COLO829 (cell line): Measurements from ENCODE around the gene SCYL3.
"Not testable (repeated sequence)": the region's sequence is repeated elsewhere in the genome, so short reads cannot be mapped to it uniquely, and the experiment has no call there.

ENCODE experiments used
- DNase-seq: peaks from one replicate; pipeline ENCODE4 v3.0.0; 2012; ENCODE audit warnings: low spot score

SCYL3 gene

DNA sequence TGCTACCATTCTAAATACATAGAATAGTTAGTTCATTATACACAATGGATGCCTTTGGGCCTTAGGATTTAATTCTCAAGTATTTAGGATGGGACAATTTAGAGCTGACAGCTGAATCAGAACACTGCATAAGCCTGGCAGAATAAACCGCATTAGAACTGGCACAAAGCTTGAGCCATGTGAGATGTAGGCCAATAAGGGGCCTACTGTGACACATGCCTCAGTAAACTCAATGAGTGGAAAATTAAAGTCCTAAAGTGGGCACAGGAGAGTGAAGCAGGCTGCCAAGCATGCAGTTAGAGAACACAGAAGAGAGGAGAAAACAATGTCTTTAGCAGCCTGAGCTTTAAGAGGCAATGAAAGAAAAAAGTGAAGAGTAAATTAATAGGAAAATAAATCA is 24.3 kb downstream of the SCYL3 start:
- no peak for DNase-seq

DNA sequence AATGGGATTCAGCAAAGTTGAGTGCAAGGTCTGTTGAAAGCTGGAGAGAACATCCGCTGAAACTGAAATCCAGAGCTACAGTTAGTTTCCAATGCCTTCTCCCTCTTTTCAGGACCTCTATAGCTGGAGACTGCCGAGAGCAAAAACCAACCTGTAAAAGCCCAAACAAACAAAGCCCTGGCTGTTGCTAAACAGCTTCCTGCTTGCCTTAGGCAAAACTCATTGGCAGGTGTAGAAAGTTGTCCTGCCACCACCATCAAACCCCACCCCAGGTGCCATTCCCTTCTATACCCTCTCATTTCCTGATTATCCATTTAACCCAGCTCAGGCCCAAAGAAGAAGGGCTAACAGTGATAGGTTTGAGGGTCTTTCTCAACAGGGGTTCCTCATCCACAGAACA is 24.7 kb downstream of the SCYL3 start:
- no peak for DNase-seq

DNA sequence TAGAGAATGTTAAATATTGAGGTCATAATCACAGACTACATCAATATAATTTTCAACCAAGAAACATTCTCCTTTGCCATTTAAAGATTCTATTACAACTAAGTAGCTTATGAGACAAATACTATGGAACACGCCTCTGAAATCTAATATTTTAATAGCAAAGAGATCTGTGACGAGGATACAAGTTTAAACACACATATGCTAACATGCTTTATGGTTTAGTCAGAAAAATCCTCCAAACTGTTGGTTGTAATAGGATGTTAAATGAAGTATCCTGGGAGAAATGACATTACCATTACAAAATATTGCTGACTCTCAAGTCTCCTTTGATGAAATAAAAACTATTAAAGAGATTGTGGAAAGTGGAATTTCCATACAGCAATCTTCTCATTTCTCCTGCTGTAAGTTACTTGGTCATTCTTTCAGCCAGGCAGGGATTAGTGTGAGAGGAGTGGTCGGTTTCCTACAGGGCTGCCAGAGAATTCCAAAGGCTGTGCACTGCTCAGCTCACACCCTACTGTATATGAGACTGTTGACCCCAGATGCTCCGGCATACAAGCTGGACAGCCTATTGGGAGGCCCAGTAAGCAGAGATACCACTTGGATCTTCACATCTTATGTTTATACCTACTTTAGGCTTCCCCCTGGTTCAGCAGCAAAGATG is 26.6 kb downstream of the SCYL3 start:
- DNase-seq = no peak

DNA sequence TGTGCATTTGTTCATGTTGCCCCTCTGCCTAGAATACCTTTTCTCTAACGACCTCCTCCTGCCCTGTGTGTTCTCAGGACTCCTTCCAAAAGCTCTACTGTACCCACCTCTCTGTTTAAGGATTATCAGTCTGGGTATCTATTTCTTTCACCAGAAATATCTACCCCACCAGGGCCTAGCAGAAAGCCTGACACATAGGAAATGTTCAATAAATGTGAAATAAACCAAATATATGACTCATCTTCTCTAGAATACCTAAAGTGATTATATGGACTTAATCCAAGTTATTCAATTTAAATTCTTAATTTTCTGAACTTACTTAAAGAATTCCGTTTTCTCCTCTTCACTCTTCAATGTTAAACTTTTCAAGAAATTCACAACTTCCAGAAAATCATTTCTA is 27.1 kb downstream of the SCYL3 start:
- no peak for DNase-seq

DNA sequence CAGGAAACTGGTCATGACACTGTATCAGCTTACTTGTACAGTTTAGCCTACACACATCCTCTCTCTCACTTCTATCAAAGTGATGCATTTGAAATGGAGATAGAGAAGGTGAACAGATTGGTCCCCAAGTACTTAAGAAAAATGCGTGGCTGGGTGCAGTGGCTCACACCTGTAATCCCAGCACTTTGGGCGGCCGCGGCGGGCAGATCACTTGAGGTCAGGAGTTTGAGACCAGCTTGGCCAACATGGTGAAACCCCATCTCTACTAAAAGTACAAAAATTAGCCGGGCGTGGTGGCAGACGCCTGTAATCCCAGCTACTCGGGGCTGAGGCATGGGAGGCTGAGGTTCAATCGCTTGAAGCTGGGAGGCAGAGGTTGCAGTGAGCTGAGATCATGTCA is 29.2 kb downstream of the SCYL3 start:
- not testable (repeated sequence) for DNase-seq

DNA sequence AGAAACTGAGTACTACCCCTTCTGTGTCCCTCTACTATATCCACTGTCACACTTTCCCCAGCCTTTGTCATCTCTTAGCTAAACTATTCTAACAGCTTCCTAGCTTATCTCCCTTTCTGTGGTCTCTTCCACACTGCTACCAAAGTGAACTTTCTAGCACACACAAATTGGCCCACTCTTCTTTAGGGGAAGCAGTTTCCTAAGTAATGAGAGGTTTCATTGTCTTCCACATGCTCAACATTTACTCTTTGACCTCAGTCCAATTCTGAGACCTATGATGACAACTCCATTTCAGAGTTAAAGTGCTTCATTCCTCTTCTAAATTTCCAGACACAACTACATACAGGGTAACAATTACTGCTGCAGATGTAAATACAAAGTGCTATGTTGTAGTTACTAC is 32.9 kb downstream of the SCYL3 start:
- no peak for DNase-seq

DNA sequence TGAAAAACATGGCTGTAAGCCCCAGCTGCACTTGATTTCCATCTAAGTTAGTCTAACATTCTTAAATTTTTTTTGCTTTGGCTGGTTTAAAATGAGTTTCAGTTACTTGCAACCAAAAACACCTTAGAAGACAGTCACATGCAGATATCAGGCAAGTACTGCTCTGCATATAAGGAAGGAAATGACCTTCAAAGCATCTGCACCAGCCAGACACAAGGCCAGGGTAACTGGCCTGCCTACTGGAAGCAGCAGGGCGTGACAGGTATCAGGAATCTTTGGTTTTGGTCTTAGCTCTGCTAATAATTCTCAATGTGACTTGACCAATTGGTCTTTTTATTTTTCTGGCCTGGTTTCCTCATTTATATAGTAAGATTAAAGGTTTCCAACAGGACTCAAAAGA is 33.5 kb downstream of the SCYL3 start:
- DNase-seq = no peak

DNA sequence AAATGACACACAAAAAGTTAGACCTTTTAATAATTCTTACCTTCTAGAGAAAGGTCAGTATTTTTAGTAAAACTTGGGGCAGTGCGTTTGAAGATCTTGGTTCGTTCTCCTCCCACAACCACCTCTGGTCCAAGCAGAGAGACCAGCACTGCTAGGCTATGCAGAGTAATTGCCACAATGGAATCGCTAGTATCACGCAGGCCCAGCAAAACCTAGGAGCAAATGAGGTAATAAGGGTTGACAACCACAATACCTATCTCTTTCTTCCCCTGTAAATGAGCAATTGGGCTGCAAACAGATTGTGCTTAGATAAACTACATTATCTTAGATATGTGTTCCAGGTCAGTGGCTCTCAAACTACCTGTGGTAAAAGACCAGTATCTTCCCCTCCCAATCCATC is 34.7 kb downstream of the SCYL3 start:
- no peak for DNase-seq

DNA sequence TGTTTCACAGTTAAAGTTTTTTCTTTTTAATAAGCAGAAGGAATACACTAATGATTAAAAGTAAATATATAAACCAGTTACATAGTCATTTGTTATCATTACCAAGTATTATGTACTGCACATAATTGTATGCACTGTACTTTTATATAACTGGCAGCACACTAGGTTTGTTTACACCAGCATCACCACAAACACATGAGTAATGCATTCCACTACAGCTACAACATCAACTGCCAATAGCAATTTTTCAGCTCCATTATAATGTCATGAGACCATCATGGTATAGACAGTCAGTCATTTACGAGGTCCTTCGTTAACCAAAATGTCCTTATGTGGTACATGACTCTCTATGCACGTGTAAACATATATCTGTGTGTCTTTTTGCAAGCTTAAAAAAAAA is 35.2 kb downstream of the SCYL3 start:
- no peak for DNase-seq

DNA sequence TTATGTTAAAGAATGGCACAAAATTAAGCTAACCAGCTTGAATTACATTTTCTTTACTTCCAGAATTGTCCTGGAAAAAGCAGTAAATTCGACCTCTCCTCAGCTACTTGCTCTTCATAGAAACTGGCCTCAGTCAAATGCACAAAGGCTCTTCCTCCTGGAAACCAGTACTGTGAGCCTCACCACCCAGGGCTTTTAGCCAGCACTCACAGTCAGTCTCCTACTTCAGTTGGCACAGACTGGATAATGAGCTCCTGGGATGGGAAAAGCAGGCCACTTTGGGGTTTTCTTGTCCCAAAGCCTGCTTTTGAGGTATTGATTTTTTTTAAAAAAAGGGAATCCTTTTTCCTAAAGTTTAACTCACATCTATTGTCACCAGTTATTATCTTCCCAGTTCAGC is 40.4 kb downstream of the SCYL3 start:
- DNase-seq = no peak

DNA sequence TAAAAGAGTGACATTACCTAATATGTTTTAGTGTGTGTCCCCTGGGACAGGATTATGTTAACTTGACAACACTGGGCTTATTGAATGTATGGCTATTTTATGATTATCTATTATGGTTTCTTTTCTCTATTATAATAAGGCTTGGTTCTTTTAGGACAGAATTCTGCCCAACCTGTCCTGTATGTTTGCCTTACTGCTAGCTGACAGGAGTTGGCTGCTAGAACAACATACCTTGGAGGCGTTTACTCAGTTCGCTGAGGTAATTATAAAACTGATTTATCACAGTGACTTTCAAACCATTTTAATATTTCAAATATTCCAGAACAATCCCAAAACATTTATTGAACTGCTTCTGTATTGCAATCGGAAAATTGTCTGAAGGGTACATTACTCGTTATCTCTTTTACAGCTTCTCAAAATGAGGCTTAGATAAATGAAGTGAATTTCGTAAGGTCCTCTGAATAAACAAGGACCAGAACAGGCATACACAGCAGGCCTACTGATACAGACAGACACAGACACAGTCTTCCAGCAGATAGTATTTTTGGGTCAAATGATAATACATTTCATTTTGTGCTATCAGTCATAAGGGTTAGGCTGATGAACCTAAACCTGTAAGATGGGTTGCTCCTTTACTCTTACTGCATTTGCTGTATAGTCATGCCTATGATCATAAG is 44.2 kb downstream of the SCYL3 start:
- DNase-seq = no peak

DNA sequence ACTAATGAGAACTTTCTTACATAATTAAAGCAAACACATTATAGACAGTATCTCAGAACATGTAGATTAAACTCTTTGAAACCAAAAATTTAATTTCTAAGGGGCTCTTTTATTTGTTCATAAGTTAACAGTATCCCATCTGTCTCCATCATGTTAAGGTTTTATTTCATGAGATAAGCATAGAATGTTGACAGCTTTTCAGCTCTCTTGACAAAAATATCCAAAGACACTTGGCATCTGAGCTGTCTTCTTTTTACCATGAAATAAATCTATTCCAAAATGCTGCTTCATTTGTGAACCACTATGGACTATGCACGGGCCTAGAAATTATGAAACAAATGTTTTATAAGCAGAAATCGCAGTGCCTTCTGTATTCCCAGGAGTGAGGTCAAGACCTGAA is 45.2 kb downstream of the SCYL3 start:
- no peak for DNase-seq

DNA sequence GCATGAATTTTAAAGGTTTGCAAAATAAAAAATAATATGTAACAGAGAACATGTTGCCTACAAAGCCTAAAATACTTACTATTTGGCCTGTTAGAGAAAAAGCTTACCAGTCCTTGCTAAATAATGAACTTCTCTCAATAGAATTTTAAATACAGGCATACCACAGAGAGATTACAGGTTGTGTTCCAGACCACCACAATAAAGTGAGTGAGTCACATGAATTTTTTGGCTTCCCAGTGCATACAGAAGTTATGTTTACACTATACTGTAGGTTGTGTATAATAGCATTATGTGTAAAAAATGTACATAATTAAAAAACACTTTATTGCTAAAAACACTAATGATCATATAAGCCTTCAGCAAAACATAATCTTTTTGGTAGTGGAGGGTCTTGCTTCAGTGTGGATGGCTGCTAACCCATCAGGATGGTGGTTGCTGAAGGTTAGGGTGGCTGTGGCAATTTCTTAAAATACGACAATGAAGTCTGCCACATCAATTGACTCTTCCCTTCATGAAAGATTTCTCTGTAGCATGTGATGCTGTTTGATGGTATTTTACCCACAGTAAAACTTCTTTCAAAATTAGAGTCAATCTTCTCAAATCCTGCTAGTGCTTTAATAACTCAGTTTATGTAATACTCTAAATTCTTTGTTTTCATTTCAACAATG is 48.6 kb downstream of the SCYL3 start:
- DNase-seq = no peak

DNA sequence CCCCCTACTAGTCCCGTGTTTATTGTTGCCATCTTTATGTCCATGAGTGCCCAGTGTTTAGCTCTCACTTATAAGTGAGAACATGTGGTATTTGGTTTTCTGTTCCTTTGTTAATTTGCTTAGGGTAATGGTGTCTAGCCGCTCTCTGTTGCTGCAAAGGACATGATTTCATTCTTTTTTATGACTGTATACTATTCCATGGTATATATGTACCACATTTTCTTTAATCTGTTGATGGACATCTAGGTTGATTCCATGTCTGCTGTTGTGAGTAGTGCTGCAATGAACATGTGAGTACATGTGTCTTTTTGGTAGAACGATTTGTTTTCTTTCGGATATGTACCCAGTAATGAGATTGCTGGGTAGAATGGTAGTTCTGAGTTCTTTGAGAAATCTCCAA is 54.8 kb downstream of the SCYL3 start:
- no peak for DNase-seq

DNA sequence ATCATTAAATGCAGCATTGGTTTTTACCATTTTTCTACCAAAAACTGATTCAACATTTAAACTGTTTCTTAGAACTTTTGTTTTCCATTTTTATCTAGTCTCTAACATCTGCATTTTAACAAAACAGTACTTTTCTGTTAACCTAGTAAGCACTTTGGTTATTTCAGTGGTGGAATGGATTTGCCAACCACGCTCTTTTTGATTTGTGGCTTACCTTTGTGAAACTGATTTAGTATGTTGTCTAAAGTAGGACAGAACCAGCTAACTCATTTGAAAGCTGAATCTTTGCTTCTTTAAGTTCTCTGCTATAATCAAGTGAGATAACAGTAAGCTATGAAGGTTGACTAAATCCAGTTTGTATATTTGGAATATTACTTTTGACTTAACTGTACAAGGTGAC is 57.5 kb downstream of the SCYL3 start:
- no peak for DNase-seq

DNA sequence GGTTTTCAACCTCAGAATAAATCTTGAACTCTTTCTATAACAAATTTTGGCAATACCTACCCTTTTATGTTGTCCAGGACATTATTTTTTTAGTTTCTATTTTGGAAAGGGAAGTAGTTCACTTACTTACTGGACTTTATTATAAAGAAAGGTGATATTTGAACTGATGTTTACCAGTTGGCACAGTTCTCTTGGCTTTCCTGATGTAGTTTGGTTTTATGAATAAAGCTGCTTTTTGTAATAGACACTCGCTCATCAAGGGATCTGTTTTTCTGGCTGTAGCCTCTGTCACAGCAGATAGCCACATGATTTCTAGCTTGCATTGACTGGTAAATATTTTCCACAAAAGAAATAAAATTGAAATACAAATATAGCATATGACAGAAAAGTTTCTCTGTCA is 58.0 kb downstream of the SCYL3 start:
- no peak for DNase-seq

DNA sequence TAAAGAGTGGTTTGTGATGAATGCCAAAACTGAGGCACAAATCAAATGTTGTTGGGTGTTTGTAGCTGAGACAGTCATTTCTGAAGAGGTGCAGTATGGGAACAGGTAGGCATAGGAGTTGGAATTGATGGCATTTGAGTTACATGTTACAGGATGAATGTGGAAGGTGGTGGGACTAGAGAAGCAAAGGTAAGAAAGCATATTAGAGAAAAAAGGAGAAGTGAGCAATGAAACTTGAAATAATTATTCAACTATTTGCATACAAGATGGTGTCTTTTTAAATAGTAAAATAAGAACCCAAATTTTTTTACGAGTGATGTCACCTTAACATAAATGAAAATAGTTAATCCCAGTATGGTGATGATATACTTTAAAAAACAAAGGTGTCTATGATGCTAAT is 58.8 kb downstream of the SCYL3 start:
- DNase-seq = no peak

DNA sequence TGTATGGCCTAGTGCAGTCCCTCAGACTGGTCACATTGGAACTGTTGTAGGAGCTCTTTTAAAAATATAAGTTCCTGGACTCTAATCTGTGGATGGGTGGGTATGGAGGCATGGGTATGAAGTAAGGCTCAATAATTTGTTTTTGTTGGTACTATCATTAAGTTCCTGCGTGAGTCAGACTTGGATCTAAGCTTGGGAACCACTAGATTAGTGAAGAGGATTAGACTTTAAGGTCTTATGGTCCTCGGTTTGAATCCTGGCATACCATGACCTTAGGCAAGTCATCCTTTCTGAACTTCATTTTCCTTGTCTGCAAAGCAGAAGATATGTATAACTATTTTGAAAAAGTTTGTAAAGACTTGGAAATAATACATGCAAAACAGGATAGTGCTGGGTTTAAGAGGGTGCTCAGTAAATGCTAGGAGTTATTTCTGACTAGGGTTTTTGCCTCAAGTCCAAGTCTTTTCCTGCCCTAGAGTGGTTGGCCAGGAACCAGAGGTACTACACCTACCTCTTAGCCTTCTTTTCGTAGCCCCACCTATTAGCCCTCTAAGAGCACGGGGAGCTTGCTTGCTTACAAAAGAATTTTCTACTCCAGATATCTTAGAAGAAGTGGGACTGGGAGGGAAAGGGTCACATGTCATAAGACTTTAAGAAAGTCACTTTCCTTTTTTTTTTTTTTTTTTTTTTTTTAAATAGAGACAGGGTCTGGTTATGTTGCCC is 60.4 kb downstream of the SCYL3 start:
- DNase-seq = no peak

DNA sequence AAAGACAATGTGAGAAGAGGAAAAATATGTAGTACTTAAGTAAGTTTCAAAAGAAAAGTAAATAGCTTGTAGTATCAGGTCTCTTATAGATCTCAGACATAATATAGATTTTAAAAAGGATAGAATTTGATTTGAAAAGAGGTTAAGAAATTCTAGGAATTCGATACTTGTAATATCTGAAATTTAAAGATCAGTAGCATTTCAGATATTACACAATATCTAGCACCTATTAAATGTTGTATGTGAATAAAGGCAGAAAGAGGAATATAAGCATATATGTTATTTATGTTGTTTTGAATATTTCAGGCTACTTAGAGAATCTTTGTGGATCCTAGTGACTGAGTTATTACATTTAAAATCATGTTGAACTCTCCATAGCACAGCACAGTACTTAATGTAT is 64.0 kb downstream of the SCYL3 start:
- DNase-seq = no peak

DNA sequence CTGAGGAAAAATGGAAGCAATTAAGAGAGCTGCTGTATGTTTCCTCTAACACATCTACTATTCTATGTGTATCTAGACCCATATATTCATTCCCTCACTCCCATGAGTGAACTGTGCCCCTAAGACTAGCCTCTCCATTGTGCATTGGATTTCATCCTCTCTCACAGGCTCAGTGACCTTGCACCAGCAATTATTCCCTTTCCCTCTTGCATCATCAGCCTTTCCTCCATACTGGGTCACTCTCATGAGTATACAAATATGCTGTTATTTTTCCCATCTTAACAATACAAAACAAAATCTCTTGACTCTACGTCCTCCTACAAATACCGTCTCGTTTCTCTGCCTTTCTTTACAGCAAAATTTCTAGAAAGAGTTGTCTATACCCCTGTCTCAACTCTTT is 69.5 kb downstream of the SCYL3 start:
- DNase-seq = no peak

DNA sequence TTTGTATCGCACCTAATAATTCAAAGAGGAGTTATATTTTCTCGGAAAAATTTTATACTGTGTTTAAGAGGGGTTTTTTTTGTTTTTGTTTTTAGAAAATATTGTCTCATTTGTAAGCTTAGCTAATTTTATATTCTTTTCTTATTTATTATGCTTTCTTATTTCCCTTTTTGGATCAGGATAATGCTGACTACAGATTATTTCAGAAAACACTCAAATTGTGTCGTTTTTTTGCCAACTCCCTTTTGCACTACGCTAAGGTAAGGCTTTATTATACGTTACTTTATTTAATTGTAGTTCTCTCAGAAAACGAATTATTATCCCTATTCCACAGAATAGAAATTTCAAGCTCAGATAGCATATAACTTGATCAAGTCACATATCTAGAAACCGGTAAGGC is 72.2 kb downstream of the SCYL3 start:
- no peak for DNase-seq

DNA sequence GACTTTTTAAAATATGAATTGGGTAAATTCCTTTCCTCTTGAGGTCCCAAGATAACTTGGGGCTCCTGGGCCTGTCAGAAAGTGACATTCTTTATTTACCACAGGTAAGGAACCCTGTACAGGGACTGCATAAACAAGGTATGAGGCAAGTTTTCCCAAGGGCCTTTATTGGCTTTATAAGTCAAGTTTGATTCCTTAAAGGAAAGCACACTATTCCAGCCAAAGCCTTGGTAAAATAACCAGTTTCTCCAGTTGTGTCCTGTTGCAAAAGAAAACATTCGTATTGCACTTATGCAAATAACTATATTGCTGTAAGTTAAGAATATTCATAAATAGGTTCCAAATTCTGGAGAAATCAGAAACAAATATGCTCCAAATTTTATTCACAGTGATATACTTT is 77.1 kb downstream of the SCYL3 start:
- no peak for DNase-seq

DNA sequence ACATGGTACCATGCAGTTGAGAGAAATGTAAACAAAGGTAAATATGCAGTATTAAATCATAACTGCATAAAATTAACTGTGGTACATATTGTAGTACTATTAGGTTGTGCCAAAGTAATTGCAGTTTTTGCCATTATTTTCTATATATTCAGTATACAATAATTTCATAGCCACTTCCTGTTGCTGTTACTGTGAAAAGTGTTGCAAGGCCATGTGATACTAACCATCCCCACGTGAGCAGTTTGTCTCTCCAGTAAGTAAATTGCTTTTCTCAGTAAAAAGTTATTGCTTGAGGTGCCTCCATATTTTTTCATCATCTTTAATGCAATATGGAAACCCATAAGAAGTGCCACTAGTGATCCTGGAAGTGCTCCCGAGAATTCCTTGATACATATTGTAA is 79.4 kb downstream of the SCYL3 start:
- no peak for DNase-seq
